DMS153 treated with DMSO at 0.1 percent for 48 hours (cell line): ENCODE data around the gene FAM124B.

Source experiments
- DNase-seq: peaks from one replicate; lab custom pipeline; 2025; ENCODE audit not compliant: unreplicated experiment; lab: John Stamatoyannopoulos, UW

Gene FAM124B

DNA sequence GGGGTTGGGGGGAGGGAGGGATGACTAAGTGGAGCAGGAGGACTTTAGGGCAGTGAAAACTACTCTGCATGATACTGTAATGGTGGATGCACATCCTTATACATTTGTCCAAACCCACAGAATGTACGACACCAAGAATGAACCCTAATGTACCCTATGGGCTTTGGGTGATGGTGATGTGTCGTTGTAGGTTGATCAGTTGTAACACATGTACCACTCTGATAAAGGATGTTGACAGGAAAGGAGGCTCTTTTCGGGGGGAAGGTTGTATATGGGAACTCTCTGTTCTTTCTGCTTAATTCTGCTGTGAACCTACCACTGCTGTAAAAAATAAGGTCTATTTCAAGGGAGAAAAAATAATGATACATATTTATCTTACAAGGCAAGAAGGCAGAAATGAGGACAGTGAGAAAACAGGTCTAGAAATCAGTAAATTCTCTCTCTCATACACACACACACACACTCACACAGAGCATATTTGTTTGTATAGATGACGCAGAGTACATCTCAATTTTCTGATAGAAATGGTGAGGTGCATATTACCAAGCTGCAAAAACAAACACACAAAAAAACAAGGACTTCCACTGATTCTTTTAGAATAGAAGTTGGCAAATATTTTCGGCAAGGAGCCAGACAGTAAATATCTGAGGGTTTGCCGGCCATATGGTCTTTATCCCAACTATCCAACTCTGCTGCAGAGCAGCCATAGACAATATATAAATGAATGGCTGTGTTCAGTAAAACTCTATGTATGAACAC lies 20.2 kb downstream of the FAM124B start:
- no peak for DNase-seq

DNA sequence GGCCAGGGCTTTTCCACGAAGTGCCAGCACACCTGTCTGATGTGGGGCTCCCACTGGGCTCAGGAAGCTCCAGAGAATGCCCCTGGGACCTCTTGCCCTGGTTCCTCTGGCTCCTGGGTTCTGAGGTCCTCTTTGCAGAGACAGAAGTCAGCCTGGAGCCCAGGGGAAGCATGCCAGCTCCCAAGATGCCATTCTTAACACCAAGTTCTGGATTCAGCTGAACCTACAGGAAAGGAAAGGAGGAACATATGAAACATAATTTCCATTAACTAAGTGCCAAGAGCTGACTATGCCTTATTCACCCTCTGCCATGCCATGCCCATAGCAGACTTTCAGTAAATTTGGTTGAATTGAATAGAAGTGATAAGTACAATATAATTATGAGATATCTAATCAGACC lies 21.9 kb downstream of the FAM124B start:
- no peak for DNase-seq

DNA sequence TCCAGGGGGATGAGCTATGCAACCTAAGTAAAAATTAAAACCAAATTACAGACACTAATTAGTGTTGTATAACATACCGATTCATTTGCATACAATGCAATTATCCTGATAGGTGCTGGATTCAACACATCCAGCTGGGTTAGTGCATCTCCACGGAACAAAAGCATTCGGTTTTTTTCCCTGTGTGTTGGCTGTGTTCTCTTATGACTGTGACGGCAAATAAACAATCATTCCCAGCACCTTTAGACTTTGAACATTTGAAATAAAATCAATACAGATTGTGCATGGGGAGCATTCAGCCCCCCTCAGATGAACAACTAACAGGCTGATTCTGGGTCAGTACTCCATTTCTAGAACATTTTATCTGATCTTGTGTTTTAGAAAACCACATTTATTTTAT lies 22.7 kb downstream of the FAM124B start:
- no peak for DNase-seq

DNA sequence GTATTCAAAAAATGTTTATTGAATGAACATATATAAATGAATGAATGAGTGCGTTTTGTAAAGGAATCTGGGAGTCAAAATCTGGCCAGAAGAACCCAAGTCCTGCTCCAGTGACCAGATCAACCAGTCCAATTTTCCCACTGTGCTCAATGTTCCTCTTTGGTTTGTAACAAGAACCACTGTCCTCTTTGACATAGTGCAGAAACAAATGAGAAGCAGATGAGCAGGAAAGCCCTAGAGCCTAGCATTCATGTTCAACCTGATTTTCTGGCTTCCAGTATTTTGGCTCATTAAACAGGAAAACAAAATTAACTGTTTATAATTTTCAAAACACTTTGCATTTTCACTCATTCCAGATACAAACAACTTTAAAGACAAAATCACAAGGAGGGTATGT lies 23.2 kb downstream of the FAM124B start:
- no peak for DNase-seq

DNA sequence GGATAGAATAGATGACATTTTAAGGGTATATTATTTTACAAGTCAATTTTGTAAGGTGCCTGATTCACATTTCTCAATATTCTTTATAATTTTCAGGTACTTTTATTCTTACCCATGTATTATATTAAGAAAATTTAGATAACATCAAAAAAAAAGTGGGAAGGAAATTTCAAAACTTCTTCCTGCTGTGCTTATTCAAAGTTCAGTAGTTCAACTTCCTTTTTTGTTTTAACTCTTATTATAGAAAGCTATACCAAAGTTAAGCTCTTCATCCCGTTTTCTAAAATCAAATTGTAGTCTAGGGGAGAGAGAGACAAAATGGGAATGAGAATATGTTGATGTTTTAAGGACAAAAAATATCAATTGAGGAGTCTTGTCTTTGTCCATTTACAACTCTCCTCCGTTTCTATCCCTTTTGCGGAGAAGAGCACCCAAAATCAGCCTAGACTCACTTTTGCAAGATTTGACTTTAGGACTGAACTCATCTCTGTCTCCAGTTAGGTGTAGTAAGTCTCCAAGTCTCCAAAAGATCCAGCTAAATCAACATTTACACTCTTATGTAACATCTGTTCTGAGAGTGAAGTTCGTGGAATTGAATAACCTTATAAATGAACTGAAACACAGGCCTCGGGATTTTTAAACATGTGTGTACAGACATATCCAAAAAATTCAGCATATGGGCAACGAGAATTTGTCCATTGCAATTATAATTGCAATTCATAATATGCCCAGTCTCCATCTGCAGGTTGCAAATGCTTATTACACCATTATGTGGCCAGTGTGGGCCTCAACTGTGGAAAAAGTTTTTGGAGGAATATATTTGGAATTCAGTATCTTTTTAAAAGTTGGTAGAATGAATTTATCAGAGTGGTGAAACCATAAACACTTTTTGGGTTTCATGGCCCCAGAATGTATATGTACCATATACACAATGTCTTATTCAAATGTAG lies 23.9 kb downstream of the FAM124B start:
- DNase-seq = no peak

DNA sequence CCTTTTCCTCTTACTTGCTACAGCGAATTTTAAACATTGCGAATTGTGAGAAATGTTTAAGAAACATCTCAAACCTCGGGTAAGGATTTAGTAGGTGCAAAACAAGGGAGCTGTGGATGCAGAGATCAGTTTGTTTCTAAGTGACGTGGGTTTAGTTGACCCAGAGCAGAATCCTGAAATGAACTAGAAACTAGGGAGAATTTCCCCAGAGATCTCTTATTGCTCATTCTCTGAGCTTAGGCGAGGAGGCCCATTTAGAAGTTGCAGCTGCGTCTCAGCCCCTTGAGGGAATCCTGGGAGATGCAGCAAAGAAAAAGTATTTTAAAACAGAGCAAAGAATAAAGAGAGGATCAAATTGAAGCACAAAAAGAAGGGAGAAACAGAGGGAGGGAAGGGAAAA lies 29.3 kb downstream of the FAM124B start:
- no peak for DNase-seq

DNA sequence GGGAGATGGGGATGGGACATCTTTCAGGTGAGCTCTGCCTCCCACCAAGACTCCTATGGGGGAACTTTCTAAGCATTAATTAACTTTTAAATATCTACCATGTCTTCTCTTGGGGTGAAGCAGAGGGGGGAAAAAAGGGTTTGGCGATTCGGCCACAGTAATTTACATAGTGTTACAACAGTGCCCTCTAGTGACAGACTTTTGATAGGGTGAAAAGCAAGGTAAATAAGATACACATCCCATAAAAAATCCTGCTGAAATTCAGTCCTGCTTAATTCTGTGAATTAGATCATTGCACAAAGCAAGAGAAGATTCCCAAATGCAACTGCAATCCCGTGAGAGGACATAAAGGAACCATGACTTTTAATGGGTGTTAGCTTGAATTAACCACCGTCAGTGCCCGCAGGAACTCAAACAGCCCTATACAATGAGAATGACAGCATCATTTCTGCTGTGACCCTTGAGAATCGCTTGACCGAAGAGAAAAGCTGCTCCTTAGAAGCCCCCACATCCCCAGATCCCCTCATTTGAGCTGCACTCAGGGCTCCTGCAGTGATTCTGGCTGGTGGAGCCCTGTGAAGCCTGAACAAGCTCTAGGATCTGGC lies 32.8 kb downstream of the FAM124B start:
- DNase-seq = peak; percentile 12

DNA sequence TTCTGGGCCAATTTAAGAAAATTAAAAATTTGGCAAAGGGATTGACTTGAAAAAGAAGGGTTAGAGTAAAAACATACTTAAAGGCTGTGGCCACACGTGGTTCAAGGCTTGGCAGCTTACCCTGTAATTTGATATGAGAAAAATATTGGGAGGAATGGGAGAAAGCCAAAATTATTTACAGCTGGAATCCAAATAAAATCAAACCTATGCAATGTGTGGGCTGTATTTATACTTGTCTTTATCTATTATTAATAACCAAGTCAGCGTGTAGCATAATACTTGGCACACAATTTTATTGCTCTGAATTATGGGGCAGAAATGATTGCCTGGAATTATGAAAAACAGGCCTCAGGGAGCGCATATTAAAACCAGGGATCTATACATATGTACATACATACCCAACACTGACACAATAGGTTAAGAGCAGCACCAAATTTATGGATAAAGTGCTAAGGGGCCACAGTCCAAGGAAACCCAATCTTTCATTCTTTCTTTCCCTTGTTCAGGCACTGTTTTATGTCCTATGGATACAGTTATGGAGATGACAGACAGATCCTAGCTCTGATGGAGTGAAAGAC lies 35.6 kb downstream of the FAM124B start:
- DNase-seq = no peak

DNA sequence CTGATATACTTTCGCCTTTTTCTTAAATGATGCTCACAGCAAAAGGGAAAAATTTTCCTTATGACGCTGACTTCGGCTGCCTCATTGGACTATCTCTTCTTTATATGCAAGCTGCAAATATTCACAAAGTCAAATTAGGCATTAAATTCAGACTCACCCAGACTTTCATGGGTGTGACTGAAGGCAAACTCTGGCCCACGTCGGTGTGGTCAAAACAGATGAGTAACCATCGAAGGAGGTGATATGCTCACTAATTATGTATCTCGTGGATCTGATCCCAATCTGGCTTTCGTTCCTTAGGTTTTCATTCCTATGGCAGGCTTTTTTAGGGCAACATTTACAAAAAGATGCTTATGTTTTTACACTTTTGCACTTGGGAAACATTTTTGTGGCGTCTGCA lies 36.6 kb downstream of the FAM124B start:
- no peak for DNase-seq

DNA sequence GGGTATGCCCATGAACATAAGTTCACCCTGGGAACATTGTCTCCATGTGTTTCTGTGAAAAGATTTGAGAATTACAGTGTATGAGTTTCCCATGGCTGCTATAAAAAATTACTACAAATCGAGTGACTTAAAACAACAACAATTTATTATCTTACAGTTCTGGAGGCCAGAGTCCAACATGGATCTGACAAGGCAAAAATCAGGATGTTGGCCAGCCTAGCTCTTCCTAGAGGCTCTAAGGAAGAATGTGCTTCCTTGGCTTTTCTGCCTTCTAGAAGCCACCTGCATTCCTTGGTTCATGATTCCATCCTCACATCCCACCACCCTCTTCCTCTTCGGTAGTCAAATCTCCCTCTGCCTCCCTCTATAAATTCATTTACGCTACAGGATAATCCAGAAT lies 38.6 kb downstream of the FAM124B start:
- no peak for DNase-seq

DNA sequence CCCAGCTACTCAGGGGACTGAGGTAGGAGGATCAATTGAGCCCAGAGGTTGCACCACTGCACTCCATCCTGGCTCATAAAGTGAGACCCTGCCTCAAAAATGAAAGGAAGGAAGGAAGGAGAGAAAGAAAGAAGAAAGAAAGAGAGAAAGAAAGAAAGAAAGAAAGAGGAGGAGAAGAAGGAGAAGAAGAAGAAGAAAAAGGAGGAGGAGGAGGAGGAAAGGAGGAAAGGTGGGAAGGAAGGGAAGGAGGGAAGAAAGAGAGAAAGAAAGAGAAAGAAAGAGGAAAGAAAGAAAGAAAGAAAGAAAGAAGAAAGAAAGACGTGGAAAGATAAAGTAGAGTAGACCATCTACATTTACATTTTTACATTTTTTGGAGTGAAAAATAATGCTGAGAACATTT lies 39.8 kb downstream of the FAM124B start:
- DNase-seq = no peak

DNA sequence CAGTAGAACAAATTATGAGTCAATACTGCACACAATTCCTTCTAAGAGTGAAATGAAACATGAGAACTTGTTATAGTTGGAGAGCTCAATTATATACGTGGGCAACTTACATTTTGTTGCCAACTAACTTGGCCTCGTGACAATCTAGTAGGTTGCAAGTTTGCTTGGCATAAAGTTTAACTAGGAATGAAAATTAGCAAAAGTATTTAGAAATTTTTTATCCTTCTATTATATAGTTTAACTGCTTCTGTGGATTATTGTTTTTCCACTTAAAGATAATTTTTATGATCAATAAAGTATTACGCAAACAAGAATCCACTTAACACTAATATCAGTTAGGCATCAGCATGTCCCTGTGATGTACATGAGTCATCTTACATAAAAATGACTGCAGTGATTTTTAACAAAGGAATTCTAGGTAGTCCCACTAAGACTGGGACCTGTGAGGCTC lies 41.1 kb downstream of the FAM124B start:
- DNase-seq = no peak

DNA sequence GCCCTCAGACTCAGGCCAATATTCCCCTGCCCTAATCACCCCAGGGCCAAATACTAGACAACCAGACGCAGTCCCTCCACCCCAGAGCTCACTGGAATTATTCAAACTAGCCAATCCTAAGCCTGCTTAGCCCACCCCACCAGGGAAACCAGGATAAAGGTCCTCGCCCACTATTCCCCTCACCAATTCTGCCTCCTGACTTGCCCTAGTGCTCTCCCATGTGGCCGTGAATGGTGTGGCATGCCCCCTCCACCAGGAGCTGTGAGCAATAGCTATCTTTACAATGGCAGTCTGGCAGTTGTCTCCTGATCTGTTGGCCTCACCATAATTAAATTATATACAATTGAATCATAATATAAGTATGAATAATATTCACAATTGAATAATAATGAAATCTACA lies 42.3 kb downstream of the FAM124B start:
- no peak for DNase-seq

DNA sequence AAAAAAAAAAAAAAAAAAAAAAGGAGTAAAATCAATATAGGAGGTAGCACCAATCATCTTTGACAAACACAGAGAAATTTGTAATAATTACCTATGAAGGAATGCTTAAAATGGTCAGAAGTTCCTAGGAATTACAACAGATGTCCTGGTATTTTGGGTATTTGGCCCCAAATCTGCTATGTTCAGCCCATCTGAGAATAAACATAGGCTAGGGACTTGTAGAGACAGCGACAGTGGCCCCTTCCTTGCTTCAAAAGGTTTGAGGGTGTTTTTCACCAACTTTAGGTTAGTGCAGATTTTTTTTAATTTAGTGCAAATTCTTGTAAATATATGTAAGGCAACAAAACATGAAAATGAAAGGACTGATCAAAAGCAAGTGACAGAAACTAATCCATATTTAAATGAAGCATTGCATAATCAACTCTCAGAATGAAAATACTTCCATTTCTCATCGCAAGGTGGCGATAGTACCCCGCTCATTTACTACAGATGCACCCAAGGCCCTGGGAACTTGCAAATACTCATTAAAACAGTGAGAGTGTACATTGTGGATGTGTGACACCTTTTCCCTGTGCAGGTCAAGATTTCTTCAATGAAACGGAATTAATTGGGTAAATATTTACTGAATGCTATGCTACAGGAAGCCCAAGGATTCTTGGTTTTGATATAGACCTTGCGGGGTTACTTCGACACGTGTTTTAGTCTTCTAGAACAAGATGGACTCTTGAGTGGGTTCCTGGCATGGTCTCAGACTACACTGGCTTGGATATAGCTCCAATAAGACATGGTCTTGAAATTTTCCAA lies 44.6 kb downstream of the FAM124B start:
- DNase-seq = peak; percentile 53

DNA sequence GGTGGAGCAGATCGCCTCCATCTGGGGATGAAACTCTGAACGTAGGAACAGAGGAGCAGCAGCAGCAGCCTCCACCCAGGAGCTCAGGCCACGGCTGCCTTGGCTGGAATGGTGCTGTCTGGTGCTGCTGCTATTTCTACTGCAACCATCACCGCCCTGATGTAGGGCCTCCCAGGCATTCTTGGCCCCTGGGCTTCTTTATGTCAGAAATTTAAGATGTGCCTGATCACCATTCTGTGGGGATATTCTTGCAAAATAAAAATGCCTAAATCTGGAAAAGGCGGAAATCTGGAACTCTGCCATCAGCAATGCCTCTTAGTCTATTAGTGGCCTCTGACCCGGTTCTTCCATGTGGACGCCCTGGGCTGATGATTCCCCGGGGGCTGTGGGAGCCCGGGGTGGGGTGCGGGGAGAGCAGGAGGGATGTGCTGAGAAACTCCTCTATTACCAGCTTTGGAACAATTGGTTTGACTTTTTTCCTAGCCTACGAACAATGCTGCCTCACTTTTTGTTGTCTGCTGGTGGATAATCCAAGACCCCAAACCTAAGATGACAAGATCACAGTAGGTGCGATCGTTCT lies 47.2 kb downstream of the FAM124B start:
- DNase-seq = no peak

DNA sequence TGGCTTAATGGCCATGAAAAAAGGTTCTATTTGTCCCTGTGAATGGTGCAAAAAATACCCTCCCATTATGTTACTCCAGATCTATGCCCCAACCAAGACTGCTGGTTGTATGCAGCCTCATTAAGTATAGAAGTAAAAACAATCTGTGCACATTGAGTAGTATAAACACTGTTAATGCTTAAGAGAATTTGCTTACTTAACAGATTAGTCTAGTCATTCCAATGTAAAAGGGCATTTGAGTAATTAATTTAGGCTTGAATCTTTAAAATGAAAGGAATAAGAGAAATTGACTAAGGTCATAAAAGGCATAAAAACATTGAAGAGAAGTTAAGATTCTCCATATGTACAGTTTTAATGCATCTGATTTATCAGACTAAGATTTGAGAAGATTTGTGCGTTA lies 51.2 kb downstream of the FAM124B start:
- DNase-seq = no peak

DNA sequence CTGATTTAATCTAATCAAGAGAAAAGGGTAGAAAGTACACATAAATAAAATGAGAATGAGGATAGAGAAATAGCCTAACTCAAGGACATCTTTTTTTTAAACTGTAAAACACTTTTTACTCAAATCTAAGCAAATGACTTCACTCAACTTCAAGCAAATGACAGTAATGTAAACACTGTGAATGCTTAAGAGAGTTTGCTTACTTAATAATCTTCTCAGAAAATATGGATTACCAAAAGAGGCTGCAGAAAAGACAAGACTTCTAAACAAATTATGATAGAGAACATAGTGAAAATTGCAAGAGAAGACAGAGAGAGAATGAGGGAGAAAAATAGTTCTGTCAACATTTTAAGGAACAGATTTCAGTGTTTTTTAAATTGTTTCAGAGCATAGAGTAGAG lies 52.5 kb downstream of the FAM124B start:
- DNase-seq = no peak

DNA sequence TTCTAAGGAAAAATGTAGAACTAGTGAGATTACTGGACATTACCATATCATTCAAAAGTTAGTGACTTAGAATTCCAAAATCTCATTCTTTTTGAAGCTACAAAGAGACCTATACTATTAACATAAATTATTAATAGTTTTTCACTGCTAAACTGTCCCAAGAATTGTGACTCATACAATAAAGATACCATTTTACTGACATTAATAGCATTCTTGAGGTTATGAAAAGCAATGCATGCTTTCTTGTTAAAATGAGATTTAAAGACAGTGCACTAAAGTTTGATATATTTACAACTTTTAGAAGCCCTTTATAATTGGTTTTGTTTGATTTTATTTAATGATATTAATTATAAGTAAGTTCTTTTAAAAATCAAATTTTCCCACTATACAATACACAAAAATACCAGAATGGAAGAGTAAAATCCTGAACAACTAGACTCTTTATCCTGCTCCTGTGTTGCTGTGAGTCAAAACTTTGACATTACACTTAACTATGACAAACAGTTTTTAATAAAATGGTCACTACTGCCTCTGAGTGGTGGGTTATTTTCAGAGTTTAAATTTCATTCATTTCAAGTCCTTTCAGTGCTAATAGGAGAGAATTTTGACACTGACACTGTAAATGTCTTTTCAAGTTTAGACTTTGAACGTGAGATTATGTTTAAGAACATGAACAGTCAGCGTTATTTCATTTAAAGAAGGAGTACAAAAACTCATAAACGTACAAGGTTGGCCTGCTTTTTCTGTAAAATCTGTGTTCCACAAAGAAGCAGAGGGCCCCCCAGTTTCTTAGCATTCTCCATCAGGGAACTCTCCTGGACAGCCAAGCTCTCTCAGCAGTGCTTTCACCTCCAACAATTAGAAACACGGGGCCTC lies 54.5 kb downstream of the FAM124B start:
- no peak for DNase-seq

DNA sequence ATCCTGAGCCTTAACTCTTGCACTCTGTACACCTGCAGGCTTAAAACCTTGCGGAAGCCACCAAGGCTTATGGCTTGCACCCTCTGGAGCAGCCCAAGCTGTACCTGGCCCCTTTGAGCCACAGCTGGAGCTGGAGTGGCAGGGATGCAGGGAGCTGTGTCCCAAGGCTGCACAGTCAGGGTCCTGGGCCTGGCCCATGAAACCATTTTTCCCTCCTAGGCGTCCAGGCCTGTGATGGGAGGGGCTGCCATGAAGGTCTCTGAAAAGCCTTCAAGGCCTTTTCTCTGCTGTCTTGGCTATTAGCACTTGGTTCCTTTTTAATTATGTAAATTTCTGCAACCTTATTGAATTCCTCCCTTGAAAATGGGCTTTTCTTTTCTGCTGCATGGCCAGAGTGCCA lies 56.4 kb downstream of the FAM124B start:
- DNase-seq = no peak
